NCI-H1105 treated with DMSO at 0.1 percent for 48 hours (cell line): ENCODE data around the gene APLP2.
"Not testable (repeated sequence)": the region's sequence is repeated elsewhere in the genome, so short reads cannot be mapped to it uniquely, and the experiment has no call there.

Experiments used
- DNase-seq: peaks from one replicate; lab custom pipeline; 2025; lab: John Stamatoyannopoulos, UW

The APLP2 gene

DNA sequence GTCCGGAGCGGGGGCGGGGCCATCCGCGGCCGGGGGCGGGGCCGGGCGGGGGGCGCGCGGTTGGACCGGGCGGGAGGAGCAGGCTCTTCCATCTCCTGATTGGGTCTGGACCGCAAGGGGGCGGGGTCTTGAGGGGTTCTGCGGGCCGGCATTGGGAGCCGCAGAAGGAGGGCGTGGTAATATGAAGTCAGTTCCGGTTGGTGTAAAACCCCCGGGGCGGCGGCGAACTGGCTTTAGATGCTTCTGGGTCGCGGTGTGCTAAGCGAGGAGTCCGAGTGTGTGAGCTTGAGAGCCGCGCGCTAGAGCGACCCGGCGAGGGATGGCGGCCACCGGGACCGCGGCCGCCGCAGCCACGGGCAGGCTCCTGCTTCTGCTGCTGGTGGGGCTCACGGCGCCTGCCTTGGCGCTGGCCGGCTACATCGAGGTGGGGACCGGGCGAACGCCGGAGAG, at the start of gene APLP2:
Gene APLP2 (plus strand): TSS at position 236 of the 450 bp plus-strand sequence. CDS start 84 bp downstream, at position 320.
- peak; percentile 100 for DNase-seq

DNA sequence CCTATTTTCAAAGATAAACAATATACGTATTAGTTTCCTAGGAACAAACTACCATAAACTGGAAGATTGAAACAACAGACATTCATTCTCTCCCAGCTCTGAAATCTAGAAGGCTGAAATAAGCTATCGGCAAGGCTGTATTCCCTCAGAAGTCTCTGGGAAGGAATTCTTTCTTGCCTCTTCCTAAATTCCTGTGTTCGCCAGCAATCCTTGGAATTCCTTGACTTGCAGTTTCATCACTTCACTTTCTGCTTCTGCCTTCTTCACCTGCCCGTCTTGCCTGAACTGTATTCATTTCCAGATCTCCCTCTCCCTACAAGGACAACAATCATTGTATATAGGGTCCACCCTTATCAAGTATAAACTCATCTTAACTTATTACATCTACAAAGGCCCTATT, 49.4 kb upstream of the APLP2 start:
- DNase-seq: no peak

DNA sequence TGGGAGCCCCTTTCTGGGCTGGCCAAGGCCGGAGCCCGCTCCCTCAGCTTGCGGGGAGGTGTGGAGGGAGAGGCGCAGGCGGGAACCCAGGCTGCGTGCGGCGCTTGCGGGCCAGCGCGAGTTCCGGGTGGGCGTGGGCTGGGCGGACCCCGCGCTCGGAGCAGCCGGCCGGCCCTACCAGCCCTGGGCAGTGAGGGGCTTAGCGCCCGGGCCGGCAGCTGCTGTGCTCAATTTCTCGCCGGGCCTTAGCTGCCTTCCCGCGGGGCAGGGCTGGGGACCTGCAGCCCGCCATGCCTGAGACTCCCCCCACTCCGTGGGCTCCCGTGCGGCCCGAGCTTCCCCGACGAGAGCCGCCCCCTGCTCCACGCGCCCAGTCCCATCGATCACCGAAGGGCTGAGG, 48.1 kb upstream of the APLP2 start:
- not testable (repeated sequence) for DNase-seq

DNA sequence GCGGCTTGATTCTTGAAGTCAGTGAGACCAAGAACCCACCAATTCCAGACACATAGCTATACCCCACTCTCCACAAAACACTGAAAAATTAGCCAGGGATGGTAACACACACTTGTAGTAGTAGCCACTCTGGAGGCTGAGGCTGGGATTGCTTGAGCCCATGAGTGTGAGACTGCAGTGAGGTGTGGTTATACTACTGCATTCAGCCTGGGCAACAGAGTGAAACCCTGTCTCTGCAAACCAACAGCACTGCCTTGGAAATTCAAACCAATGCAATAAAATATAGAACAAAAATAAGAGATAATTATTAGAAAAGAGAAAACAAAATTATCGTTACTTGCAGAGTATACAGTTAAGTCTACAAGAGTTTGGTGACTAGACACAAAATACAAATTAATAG, 46.9 kb upstream of the APLP2 start:
- no peak for DNase-seq

DNA sequence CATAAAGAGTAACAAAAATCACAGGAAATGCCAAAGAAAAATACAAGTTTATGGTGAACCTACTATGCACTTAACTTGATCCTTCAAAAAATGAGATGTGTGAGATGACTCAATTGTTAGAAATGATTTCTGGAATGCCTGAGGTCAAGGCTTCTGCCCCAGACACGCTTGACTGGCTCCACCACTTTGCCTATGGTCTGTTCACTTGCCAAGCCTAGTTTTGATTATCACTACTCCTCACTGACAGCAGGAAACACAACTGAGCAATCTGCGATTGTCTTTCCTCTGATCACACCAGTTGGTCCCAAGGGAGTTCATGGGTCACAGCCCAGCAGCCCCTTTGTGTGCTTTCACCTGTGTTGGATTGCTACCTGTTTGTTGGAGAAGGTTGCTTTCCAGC, 46.5 kb upstream of the APLP2 start:
- DNase-seq: no peak

DNA sequence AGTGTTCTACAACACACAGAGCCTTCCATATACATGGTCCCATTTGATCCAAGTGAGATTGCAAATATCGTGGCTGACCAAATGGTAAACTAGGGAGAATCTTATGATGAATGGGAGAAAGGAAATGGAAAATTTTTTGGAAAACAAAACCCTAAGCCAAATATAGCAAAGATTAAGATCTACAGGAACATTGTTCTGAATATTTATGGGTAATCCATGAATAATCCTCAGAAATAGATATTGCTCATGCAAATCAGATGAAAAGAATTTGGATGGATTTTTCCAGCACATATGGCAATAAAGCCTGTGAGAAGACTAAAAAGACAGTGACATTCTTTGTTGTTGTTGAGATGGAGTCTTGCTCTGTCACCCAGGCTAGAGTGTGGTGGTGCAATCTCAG, 45.3 kb upstream of the APLP2 start:
- DNase-seq: no peak

DNA sequence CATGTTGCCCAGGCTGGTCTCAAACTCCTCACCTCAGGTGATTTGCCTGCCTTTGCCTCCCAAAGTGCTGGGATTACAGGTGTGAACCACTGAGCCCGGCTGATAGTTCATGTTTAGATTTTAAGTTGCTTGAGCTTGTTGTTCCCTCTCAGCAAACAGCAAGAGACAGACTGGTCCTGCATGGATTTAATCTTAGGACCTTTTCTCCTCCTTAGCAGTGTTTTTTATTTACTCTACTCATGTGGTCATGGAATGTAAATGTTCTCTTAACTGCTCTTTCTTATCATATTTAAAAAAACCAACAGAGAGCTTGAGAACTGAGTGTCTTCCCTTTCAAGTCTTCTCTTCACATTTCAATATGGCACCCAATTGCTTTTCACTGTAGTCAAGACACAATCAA, 44.3 kb upstream of the APLP2 start:
- no peak for DNase-seq

DNA sequence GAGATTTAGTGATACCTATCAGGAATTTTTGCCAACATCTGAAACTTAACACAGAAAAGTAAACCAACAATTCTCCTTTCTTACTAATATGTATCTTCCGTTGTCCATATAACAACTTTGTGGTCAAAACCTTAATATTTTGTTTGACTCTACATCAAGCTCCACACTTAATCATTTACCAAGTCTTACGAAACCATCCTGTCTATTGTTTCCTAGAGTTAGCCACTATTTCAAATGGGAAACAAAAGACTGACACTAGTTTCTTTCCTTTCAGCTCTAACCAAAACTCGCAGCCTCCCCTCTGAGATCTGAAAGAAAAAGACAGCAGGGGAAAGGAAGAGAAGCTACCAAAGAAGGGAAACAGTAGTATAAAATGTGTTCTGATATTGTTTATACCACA, 40.6 kb upstream of the APLP2 start:
- no peak for DNase-seq

DNA sequence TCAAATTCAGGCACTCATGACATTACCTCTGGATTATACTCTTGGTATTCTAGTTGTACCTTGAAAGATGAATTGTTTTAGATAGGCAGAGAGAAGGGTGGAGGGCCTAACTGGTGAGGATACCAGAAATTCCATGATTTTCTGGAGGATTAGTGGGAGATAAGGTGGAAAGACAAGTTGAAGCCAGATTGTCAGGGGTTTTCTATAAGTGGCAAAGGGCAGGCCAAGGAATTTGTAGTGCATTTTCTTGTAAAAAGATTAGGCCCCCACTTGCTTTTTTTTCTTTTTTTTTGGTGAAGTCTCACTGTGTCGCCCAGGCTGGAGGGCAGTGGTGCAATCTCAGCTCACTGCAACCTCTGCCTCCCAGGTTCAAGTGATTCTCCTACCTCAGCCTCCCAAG, 38.6 kb upstream of the APLP2 start:
- no peak for DNase-seq

DNA sequence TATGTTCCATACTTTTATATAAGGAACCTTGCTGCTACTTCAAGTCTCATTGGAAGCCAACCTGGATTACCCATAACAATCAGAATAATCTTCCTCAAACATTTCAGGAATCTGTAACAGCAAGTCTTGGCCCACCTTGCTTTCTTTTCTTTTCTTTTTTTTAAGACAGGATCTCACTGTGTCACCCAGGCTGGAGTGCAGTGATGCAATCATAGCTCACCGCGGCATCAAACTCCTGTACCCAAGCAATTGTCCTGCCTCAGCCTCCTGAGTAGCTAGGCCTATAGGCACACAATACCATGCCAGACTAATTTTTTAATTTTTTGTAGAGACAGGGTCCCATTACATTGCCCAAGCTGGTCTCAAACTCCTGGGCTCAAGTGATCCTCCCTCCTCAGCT, 37.7 kb upstream of the APLP2 start:
- no peak for DNase-seq

DNA sequence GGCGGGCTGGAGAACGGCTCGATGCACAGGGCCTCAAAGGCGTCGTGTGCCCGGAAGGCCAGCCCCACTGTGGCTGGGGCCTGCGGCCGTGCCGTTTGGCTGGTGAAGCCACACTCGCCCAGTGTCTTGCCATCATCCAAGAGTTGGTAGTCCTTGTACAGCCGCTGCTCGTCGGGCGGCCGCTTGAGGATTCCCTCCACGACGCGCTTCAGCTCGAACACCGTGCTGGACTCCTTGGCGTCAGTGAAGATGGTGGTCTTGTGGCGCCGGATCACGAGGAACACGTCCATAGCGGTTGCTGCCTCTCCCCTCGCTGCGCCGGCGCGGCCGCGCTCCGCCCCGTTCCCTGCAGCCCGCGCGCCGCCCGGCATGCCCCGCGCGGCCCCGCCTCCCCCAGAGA, 36.8 kb upstream of the APLP2 start:
- DNase-seq: no peak

DNA sequence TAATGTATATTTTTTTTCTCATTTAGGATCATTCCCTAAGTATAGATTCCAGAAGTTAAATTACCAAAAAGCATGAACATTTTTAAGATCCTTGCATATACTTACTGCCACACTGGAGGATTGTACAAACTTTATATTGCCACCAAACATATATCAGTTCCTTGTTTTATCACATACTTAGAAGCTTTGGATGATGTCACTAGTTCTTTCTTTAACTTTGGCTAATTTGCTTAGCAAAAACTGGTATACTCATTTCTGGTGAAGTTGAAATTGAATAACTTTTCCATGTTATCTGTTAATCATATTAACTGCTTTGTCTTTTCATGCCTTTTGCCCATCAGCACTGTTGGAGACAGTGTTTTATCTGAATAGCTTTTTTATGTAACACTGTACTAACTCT, 35.5 kb upstream of the APLP2 start:
- DNase-seq: no peak

DNA sequence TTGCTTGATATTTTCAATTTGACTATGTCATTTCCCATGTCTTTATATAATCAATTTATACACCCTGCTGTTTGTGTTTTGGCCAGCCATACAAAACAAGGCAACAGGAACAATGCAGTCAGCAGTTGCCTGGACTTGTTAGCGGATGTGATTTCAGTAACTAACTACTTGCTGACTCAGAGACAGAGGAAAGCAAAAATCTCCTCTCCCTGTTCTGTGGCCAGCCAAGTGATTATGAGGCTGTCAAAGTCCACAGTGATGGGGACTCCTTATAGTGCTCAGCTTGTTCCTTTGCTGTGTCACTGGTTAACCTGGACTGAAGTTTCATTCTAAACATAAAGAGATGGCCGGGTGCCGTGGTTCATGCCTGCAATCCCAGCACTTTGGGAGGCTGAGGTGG, 32.6 kb upstream of the APLP2 start:
- DNase-seq: no peak

DNA sequence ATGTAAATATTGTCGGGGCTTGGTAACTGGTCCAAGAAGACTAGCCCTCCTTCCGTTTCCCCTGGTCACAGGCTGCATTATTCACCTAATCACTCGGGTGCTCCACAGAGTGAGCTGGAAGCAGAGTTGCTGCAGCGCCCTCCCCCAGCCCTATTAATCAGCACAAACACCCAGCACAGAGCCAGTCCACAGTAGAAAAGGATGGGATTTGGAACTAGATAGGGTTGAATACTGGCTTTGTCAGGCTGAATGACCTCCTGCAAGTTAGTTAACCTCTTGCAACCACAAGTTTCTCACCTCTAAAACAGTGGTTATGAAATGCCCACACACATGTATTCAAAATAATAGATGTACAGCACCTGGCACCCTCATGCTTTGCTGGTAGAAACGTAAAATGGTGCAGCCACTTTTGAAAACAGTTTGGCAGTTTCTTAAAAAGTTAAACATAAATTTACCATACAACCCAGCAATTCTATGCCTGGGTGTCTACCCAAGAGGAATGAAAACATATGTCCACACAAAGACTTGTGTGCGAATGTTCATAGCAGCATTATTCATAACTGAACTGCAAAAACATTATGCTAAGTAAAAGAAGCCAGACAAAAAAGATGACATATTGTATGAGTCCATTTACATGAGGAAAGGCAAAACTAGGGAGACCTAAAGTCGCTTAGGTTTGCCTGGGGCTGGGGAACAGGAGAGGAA, 31.7 kb upstream of the APLP2 start:
- DNase-seq: no peak

DNA sequence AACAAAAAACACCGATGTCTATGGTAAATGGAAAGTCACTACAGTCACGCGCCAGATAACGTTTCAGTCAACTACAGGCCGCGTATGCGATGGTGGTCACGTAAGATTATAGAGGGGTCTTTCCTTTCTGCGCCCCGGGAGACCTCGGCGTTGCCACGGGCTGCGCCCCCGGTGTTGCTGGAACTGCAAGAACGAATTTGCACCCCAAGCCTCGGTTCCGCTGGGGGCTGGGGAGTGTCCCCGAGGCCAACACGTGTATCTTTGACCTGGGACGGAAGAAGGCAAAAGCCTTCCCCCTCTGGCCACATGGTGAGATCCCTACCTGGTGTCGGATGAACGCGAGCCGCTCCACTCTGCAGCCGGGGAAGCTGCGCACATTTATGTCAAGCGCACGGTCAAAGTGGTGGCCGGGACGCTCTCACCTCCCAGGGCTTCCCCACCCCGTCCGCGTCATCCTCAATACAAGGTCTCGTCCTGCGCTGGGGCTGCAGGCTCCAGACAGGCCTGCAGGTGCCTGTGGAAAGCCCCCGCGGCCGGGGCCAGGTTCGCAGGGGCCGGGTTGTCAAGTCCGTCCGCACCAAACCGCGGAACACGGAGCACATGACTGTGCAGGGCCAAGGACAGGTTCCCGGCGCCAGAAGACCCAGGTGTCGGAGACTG, 29.3 kb upstream of the APLP2 start:
- DNase-seq: no peak

DNA sequence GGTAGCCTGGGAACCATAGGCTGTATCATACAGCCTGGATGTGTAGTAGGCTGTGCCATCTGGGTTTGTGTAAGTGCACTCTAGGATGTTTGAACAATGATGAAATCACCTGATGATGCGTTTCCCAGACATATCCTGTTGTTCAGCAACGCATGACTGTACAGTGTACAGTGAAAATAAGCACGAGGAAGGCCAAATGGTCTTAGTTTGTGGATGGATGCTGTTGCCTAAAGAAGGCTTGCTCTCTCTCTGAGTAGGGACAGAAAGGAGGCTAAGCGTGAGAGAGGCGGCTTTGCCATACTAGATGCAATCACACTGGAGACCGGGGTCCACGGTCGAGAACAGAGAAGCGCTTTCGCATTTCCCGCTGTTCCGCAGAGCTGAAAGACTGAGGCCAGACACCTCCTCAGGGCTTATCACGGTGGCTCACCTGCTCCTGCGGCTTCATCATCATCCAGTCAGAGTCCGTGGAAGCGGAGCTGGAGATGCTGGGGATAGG, 27.6 kb upstream of the APLP2 start:
- no peak for DNase-seq

DNA sequence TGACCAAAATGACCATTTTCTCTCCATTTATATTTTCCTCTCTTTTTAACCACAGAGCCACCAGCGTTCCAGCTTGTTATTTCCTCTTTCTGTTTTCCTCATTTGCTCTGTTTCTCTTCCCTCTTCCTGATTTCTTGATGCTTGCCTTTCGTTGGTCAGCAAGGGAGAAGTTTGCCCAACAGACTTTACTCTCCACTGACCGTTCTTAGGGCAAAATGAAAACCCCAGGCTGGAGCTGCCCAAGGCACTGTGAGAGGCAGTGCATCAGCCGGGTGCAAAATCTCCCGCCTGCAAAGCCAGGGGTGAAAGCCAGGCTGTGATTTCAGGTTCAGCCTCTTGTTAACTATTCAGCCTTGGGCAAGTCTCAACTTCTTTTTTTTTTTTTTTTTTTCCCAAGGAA, 26.1 kb upstream of the APLP2 start:
- no peak for DNase-seq

DNA sequence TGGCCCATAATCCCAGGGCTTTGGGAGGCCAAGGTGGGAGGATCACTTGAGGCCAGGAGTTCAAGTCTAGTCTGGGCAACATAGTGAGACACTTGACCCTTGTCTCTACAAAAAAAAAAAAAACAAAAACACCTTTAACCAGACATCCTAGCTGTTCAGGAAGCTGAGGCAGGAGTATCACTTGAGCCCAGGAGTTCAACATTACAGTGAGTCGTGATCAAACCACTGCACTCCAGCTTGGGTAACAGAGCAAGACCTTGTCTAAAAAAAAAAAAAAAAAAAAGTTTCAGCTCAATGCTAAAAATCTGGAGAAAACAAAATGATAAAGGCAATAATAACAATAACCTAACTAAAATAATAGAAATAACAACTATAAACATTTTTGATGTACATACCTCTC, 22.6 kb upstream of the APLP2 start:
- no peak for DNase-seq

DNA sequence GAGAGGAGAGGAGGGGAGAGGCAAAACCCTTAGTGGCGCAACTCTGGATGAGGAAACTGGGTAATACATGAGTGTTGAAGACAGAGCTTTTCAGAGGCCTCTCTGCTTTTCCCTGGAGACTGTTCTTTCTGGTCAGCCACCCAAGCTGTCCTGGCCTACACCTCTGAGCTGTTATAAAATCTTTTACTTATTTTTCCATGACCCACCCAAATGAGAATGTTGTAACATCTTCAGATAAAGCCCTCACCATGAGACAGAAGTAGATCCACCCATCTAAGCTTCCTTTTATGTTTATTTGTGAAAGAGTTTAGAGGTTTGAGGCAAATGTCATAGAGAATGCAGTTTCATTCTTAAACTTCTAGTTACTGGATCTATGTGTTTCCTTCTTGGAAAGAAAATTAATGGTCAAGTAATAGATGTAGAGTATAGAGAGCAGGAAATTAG, 20.3 kb upstream of the APLP2 start:
- no peak for DNase-seq

DNA sequence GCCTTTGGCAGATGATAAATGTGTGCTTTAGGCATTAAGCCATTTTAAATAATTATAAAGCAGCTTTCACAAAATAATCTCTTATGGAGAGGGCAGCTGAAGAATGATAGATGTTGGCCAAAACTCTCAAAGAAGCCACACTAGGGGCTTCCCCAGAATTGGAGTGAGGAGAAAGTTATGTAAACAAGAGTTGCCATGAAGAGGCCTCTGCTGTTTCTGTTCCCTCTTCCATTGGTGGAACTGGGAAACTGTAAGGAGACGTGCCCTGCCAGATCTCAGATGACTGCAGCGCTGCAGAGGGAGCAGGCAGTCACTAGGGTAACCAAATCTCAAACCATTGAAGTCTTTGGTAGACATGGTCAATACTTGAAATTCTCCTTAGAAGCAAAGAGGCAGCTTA, 19.4 kb upstream of the APLP2 start:
- DNase-seq: no peak

DNA sequence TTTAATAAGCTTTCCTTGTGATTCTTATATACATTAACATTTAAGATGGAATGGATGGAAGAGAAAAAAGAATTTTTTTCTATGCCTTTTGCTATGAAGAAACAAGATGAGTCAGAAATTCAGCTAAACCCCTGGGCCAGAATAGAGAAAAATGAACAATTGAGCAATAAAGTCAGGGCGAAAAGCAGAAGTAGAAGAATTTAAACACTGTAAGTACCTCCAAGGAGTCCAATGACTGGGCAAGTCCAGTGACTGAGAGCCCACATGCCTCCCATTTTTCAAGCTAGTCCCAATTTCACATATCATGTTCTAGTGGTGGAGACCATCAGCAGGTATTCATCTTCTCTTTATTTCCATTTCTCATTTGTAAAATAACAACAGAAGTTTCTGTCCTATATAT, 18.6 kb upstream of the APLP2 start:
- no peak for DNase-seq

DNA sequence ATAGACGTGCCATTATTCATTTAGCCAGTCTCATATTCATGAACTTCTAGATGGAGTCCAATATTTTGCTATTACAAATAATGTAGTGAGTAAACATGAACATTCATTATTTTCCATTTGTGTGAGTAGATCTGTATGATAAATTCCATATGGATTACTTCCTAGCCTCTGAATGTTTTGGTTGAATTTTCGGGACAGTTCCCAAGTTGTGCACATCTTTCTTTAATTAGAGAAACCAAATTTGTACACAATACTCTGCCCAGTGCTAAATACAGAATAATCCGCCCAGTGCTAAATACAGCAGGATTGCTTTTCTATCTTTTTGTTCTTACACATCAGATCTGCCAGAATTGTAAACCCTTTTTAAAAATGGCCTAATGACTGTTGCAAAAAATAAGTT, 17.1 kb upstream of the APLP2 start:
- DNase-seq: no peak

DNA sequence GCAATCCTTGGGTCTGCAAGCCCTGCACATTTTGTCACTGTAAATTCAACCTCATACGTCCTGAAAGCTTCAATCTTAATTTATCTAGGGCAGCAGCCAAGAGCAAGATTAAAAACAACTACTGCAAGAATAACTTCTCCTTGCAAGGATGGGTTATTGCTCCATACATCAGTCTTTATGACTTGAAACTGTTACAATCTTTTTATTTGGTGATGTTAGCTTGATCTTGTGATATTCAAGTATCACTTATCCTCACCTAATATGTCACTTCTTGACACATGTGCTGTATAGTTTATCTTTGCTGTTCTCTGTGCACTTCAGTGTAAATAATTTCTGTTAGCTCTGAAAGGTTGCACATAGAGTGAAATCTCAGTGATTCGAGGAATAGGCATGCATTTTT, 14.7 kb upstream of the APLP2 start:
- DNase-seq: no peak

DNA sequence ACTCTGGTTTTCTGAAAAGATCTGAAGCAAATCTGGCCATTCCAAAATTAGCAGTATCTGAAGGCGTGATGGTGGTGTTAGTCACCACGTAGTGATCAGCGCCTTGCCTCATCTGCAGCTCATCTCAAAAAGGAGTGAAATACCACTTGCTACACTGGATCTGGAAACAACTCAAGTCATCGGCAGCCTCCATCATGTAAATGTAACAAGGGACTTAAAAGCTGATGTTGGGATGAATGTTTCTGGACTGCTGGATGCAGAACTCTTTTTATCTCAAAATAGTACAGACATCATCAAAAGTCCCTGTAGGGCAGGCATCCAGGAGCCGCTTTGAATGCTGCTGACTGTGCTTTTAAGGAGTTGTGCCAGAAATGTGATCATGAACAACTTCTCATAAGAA, 14.1 kb upstream of the APLP2 start:
- DNase-seq: no peak
